KMS-11 (cell line): Measurements from ENCODE around the gene NSRP1.

Source experiments
- H2AFZ ChIP-seq: fragments of 200-600 bp; sonication (generic); 2 replicates; pipeline ENCODE4 v1.6.1; 2016; ENCODE audit warnings: antibody characterized with exemption, mixed run types, low read depth
- H3K27ac ChIP-seq: fragments of 200-600 bp; sonication (generic); 2 replicates; pipeline ENCODE4 v1.6.1; 2016; ENCODE audit warnings: mild to moderate bottlenecking, mixed run types
- H3K27me3 ChIP-seq: fragments of 200-600 bp; sonication (generic); 2 replicates; pipeline ENCODE4 v1.6.1; 2017; ENCODE audit warnings: mild to moderate bottlenecking, low read depth, mixed run types, moderate library complexity; ENCODE audit not compliant: insufficient read depth
- H3K36me3 ChIP-seq: fragments of 200-600 bp; sonication (generic); 2 replicates; pipeline ENCODE4 v1.6.1; 2017; ENCODE audit warnings: mild to moderate bottlenecking, mixed run types; ENCODE audit not compliant: insufficient read depth
- H3K4me1 ChIP-seq: fragments of 200-600 bp; sonication (generic); 2 replicates; pipeline ENCODE4 v1.6.1; 2016; ENCODE audit warnings: mild to moderate bottlenecking, low read depth, mixed run types; ENCODE audit not compliant: poor library complexity, severe bottlenecking
- H3K4me2 ChIP-seq: fragments of 200-600 bp; sonication (generic); 2 replicates; pipeline ENCODE4 v1.7.0; 2016; ENCODE audit warnings: mild to moderate bottlenecking, mixed run types
- H3K4me3 ChIP-seq: fragments of 200-600 bp; sonication (generic); IDR thresholded peaks from 2 replicates; pipeline ENCODE4 v1.6.1; 2017; ENCODE audit warnings: low read depth, low read length, mixed read lengths; ENCODE audit not compliant: insufficient read depth
- H3K79me2 ChIP-seq: fragments of 200-600 bp; sonication (generic); 2 replicates; pipeline ENCODE4 v1.6.1; 2016; ENCODE audit warnings: low read depth, mixed run types; ENCODE audit not compliant: insufficient read depth
- H3K9ac ChIP-seq: fragments of 200-600 bp; sonication (generic); 2 replicates; pipeline ENCODE4 v1.6.1; 2016; ENCODE audit warnings: mild to moderate bottlenecking, mixed run types
- H4K20me1 ChIP-seq: fragments of 200-600 bp; sonication (generic); 2 replicates; pipeline ENCODE4 v1.6.1; 2016; ENCODE audit warnings: mild to moderate bottlenecking, mixed run types; ENCODE audit not compliant: insufficient read depth
- TF ChIP-seq, protein P1 (sequence below): fragments of 200-600 bp; sonication (generic); conservative IDR thresholded peaks from 2 replicates; pipeline ENCODE4 v1.6.1; 2017; ENCODE audit warnings: low read depth, mild to moderate bottlenecking, antibody characterized with exemption, low read length, moderate library complexity, mixed read lengths

The NSRP1 gene

DNA sequence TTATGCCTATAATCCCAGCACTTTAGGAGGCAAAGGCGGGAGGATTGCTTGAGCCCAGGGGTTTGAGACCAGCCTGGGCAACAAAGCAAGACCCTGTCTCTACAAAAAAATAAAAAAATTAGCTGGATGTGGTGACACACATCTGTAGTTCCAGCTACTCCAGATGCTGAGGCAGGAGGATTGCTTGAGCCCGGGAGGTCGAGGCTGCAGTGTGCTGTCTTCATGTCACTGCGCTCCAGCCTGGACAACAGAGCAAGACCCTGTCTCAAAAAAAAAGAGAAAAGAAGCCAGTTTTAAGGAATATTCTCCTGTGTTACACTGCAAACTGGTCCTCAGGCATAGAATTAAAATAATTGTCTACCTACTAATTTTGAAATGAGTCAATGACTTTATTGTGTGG is 47.9 kb downstream of the NSRP1 start:
- no peak overlapping the region for H3K4me3 ChIP-seq
- no peaks in the 10 kb centered on the region for H4K20me1 ChIP-seq
- H3K4me2 ChIP-seq, result no peak overlapping the region
- H2AFZ ChIP-seq, result no peak overlapping the region
- no peak overlapping the region for H3K9ac ChIP-seq
- H3K27me3 ChIP-seq, result no peaks in the 10 kb centered on the region
- H3K79me2 ChIP-seq, result peaks cover 11% of the 10 kb centered on the region; the same call in 1 of the 2 replicates
- TF ChIP-seq, protein P1, sequence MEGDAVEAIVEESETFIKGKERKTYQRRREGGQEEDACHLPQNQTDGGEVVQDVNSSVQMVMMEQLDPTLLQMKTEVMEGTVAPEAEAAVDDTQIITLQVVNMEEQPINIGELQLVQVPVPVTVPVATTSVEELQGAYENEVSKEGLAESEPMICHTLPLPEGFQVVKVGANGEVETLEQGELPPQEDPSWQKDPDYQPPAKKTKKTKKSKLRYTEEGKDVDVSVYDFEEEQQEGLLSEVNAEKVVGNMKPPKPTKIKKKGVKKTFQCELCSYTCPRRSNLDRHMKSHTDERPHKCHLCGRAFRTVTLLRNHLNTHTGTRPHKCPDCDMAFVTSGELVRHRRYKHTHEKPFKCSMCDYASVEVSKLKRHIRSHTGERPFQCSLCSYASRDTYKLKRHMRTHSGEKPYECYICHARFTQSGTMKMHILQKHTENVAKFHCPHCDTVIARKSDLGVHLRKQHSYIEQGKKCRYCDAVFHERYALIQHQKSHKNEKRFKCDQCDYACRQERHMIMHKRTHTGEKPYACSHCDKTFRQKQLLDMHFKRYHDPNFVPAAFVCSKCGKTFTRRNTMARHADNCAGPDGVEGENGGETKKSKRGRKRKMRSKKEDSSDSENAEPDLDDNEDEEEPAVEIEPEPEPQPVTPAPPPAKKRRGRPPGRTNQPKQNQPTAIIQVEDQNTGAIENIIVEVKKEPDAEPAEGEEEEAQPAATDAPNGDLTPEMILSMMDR, result no peak
- peaks cover 24% of the 10 kb centered on the region for H3K4me1 ChIP-seq
- H3K27ac ChIP-seq, result no peak overlapping the region
- H3K36me3 ChIP-seq, result no peaks in the 10 kb centered on the region

DNA sequence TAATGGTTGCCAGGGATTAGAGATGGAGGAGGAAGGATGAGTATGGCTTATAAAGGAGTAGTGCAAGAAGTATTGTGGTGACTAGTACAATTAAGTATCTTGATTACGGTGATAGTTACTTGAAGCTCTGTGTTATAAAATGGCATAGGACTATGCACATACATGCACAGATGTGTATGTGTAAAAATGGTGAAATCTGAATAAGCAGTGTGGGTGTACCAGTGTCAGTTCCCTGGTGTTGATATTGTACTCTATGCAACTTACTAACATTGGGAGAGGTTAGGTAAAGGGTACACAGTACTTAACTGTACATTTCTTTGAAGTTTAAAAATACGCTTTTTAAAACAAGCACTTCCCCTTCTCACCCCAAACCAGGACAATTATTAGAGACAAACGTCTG is 48.5 kb downstream of the NSRP1 start:
- TF ChIP-seq, protein P1, result no peak
- Histone ChIP-seq H3K4me3 (no peak overlapping the region), H3K4me2 (no peak overlapping the region), H4K20me1 (no peaks in the 10 kb centered on the region), H3K27me3 (no peaks in the 10 kb centered on the region), H2AFZ (no peak overlapping the region), H3K36me3 (no peaks in the 10 kb centered on the region), H3K9ac (no peak overlapping the region), H3K27ac (no peak overlapping the region), H3K79me2 (peaks cover 9% of the 10 kb centered on the region; the same call in 1 of the 2 replicates), H3K4me1 (peaks cover 28% of the 10 kb centered on the region)

DNA sequence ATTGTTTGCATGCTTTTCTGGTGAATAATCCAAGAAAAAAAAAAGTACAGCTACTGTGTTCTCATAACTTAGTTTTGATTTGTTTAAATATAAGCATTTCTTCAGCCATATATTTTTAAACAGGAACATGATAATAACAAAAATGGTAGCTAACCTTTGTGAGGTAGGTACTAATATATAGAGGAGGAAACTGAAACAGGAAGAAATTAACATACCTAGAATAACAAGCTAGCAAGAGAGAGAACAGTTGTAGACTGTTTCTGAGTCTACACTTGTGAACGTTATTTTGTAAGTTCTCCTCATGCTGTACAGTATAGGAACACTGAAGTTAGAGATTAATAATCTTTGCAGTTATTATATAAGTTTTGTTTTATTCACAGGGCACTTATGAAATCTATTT is 49.3 kb downstream of the NSRP1 start:
- peaks cover under 1% of the 10 kb centered on the region; the same call in 1 of the 2 replicates for H3K79me2 ChIP-seq
- no peaks in the 10 kb centered on the region for H3K36me3 ChIP-seq
- no peak overlapping the region for H3K27ac ChIP-seq
- H3K4me3 ChIP-seq, result no peak overlapping the region
- no peaks in the 10 kb centered on the region for H4K20me1 ChIP-seq
- no peaks in the 10 kb centered on the region for H3K27me3 ChIP-seq
- TF ChIP-seq, protein P1, result no peak
- no peak overlapping the region for H2AFZ ChIP-seq
- peaks cover 34% of the 10 kb centered on the region for H3K4me1 ChIP-seq
- no peak overlapping the region for H3K9ac ChIP-seq
- no peak overlapping the region for H3K4me2 ChIP-seq

DNA sequence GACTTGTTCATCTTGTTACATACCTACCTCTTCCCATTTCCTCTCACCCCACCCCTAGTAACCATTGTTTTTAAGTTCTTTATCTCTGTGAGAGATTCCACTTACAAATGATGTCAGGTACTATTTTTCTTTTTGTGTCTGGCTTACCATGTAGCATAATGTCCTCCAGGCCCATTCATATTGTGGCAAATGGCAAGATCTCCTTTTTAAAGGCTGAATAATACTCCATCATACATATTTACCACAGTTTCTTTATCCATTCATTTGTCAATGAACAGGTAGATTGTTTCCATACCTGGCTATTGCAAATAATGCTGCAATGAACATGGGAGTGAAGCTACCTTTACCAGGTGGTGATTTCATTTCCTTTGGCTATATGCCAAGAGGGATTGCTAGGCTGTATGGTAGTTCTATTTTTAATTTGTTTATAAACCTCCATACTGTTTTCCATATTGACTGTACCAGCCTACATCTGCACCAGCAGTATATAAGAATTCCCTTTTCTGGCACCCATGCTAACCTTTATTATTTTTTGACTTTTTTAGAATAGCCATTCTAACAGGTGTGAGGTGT is 53.9 kb downstream of the NSRP1 start:
- H3K4me1 ChIP-seq, result peaks cover 77% of the 10 kb centered on the region
- peak overlapping the region; percentile 39 for H3K4me2 ChIP-seq
- H2AFZ ChIP-seq, result no peak overlapping the region
- H3K79me2 ChIP-seq, result peaks cover 8% of the 10 kb centered on the region; the same call in 1 of the 2 replicates
- no peaks in the 10 kb centered on the region for H4K20me1 ChIP-seq
- no peaks in the 10 kb centered on the region for H3K27me3 ChIP-seq
- H3K36me3 ChIP-seq, result no peaks in the 10 kb centered on the region
- peak overlapping the region; percentile 50; the same call in 1 of the 2 replicates for H3K27ac ChIP-seq
- H3K4me3 ChIP-seq, result no peak overlapping the region
- TF ChIP-seq, protein P1, result no peak
- H3K9ac ChIP-seq, result no peak overlapping the region
